ENCODE data around the gene RIPOR1.
"Not testable (repeated sequence)": the region's sequence is repeated elsewhere in the genome, so short reads cannot be mapped to it uniquely, and the experiment has no call there.

RIPOR1 gene

GRCh38 chr16:67516296-67517154 is 12.1 kb upstream of the RIPOR1 start:
- DNase-seq: no peak

DNA sequence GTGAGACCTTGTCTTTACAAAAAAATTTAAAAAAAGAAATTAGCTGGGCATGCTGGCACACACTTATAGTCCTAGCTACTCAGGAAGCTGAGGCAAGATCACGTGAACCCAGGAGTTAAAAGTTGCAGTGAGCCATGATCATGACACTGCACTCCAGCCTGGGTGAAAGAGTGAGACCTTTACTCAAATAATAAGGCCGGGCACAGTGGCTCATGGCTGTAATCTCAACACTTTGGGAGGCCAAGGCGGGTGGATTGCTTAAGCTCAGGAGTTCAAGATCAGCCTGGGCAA is 11.5 kb upstream of the RIPOR1 start:
- DNase-seq: no peak

DNA sequence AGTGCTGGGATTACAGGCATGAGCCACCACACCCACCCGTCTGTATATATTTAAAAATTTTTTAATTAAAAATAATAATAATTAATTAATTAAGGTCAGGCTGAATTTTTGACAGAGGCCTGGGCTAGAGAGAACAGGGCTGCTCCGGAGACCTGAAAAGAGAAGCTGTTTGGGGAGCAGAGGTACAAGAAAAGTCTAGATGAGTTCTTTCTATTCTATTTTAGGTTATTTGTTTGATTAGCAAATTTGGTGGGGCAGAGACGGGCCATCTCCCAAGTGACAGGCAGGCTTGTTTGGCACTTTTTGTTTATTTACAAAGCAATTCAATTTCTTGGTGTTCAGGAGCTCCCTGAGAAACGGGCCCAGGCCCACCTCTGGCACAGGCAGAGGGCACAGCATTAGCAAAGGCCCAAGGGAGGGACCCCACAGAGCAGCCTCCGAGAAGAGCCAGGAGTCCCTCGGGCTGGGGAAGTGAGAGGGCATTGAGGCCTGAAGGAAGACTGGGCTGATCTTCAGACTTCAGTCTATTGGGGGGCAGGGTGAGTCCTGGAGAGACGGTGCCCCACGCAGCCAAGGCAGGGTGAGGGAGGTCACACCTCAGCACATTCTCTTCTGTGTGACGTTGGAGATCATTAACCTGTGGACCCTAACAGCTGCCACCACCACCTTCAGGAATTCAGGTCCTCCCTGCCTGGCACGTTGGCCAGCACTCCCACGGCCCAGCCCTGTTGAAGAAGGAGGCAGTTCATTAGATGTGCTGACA is 10.8 kb upstream of the RIPOR1 start:
- DNase-seq: no peak

DNA sequence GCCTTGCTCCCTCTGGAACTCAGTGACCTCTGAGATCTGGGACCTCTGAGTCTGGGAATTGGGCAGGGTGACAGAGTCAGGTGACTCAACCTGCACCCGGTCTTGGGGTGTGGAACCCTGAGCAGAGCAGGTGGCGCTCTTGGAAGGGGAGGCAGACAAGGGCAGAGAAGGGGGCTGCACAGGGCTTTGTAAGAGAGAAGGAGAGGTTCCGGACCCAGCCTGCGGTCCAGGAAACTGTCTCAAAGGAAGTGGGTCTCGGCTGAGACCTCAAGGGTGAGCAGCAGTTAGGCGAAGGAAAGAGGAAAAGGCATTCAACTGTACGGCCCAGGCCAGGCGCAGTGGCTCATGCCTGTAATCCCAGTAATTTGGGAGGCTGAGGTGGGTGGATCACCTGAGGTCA is 10.0 kb upstream of the RIPOR1 start:
- no peak for DNase-seq

GRCh38 chr16:67519242-67519641 is 9.4 kb upstream of the RIPOR1 start:
- no peak for DNase-seq

GRCh38 chr16:67521095-67521804 is 7.4 kb upstream of the RIPOR1 start:
- peak; percentile 94 for DNase-seq

GRCh38 chr16:67525176-67525860 is 3.3 kb upstream of the RIPOR1 start:
- DNase-seq: no peak

DNA sequence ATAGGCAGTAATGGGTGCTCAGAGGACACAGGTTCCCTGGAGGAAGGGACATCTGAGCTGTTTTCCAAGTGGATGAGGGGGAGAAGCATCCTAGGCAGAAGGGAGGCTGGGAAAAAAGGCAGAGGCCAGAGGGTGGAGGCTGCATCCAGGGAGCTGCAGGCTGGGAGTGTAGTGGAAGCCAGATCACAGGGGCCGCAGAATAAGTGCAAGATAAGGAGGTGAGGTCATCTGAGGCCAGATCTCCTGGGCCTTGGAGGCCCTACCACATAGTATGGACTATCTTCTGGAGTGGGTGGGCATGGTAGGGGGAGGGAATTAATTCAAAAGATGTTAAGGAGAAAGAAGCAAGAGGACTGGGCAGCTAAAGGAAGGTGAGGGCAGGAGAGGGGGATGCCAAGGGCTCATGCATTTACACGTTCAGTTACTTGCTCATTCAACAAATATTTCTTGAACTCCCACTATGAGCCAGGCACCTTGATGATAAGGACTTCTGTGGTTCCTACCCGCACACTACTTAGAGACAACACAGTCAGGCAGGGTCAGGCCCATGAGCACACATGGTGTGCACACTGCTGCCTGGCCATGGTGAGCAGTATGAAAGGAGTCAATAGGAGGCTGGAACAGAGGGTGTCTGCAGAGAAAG is 2.4 kb upstream of the RIPOR1 start:
- DNase-seq: no peak

- peak; percentile 65 for DNase-seq
These were observed 397 bp downstream of the RIPOR1 start for GRCh38 chr16:67528870-67529581.

GRCh38 chr16:67529582-67530012 is 968 bp downstream of the RIPOR1 start:
- DNase-seq: no peak

GRCh38 chr16:67530013-67530939 is 1.6 kb downstream of the RIPOR1 start:
- peak; percentile 81 for DNase-seq

- DNase-seq: no peak
These were observed 2.6 kb downstream of the RIPOR1 start for GRCh38 chr16:67531247-67531646.

- DNase-seq: no peak
These were observed 4.5 kb downstream of the RIPOR1 start for GRCh38 chr16:67533024-67533560.

DNA sequence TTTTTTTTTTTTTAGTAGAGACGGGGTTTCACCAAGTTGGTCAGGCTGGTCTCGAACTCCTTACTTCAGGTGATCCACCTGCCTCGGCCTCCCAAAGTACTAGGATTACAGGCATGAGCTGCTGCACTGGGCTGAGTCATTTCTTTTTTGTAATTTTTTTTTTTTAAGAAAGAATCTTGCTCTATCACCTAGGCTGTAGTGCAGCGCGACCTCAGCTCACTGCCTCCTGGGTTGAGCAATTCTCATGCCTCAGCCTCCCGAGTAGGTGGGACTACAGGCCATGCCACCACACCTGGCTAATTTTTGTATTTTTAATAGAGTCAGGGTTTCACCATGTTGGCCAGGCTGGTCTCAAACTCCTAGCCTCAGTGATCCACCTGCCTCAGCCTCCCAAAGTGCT is 5.4 kb downstream of the RIPOR1 start:
- DNase-seq: not testable (repeated sequence)

GRCh38 chr16:67534431-67534830 is 5.8 kb downstream of the RIPOR1 start:
- no peak for DNase-seq

DNA sequence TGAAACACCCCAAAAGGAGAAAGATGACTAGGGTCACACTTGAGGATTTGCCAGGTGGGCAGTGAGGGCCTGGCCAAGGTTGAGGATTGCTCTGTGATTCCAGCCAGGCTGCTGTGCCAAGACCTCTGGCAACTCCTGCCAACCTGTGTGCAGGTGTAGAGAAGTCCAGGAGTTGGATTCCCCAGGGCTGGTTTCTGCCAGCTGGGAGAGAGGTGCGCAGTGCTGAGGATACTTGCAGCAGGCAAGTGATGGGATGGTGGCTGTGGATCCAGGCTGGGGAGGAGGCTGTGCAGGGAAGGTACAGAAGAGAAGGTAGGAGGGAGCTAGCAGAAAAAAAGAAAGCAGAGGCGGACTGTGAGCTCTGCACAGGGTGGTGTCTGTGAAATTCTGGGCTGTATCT is 6.6 kb downstream of the RIPOR1 start:
- DNase-seq: no peak

GRCh38 chr16:67537270-67537635 is 8.6 kb downstream of the RIPOR1 start:
- peak; percentile 76 for DNase-seq

DNA sequence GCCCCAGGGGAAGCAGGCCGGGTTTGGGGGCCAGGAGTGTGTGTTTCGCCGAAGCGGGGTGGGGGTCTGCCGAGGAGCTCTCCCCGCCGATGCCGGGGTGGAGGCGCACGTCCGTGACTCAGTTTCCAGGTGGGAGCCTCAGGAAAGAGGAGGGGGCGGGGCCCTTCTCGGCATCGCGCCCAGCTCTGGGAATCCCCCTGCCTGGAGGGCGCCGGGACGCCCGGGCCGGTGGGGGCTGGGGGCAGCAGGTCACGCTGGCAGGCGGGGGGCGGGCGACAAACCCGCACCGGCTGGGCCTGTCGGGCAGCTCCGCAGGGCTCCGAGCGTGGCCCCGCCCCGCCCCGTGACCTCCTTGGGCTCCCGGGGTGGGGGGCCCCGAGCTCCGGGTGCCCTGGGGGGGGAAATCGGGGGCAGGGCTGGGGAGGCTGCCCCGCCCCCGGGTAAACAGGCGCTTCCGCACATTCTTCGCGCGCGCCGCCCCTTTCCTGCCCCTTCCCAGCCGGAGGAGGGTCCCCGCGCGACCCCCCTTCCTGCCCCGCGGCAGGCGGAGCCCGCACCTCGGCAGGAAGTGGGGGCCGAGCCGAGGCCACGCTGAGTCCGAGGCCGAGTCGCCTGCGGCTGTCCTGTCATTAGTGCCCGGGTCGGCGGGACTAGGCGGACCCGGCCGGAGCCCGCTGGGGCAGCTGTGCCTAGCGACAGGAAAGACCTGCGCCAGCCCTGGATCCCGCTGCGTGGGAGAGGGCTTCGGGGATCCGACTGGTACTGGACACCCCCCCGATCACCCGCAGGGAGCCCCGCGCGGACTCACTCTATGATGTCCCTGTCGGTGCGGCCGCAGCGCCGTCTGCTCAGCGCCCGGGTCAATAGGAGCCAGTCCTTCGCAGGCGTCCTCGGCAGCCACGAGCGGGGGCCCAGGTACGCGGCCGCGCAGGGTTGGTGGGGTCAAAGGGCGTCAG is 9.3 kb downstream of the RIPOR1 start:
- peak; percentile 81 for DNase-seq

- DNase-seq: no peak
These were observed 10.1 kb downstream of the RIPOR1 start for GRCh38 chr16:67538666-67539101.
